NCI-H2196 treated with DMSO at 0.1 percent for 48 hours (cell line): ENCODE results near the gene CTDSP2.
A peak's percentile ranks its signal among the peaks of the same experiment; 100 is the strongest.

ENCODE experiments used
- DNase-seq: peaks from one replicate; lab custom pipeline; 2025; ENCODE audit not compliant: unreplicated experiment; lab: John Stamatoyannopoulos, UW

CTDSP2 gene

GRCh38 chr12:57817261-57817989 lies 29.1 kb downstream of the CTDSP2 start:
- DNase-seq = no peak

- no peak for DNase-seq
Measured at GRCh38 chr12:57816855-57817151, 29.7 kb downstream of the CTDSP2 start.

GRCh38 chr12:57816001-57816854 lies 30.3 kb downstream of the CTDSP2 start:
- peak; percentile 80 for DNase-seq

- DNase-seq = peak; percentile 88
Measured at GRCh38 chr12:57815177-57816000, 31.1 kb downstream of the CTDSP2 start.

- DNase-seq = no peak
Measured at GRCh38 chr12:57813971-57814772, 32.4 kb downstream of the CTDSP2 start.

GRCh38 chr12:57813111-57813970 lies 33.2 kb downstream of the CTDSP2 start:
- DNase-seq = no peak

- no peak for DNase-seq
Measured at GRCh38 chr12:57811028-57811755, 35.3 kb downstream of the CTDSP2 start.

- DNase-seq = no peak
Measured at GRCh38 chr12:57810450-57810849, 36.1 kb downstream of the CTDSP2 start.

GRCh38 chr12:57809425-57809824 lies 37.1 kb downstream of the CTDSP2 start:
- no peak for DNase-seq

GRCh38 chr12:57808351-57808750 lies 38.2 kb downstream of the CTDSP2 start:
- DNase-seq = no peak

GRCh38 chr12:57807285-57807684 lies 39.2 kb downstream of the CTDSP2 start:
- DNase-seq = no peak

- DNase-seq = no peak
Measured at GRCh38 chr12:57806677-57807076, 39.9 kb downstream of the CTDSP2 start.

GRCh38 chr12:57803319-57803893 lies 43.1 kb downstream of the CTDSP2 start:
- peak; percentile 54 for DNase-seq

GRCh38 chr12:57802607-57803006 lies 43.9 kb downstream of the CTDSP2 start:
- no peak for DNase-seq

GRCh38 chr12:57800965-57801364 lies 45.6 kb downstream of the CTDSP2 start:
- DNase-seq = no peak

GRCh38 chr12:57797933-57798332 lies 48.6 kb downstream of the CTDSP2 start:
- DNase-seq = no peak

GRCh38 chr12:57796996-57797395 lies 49.5 kb downstream of the CTDSP2 start:
- no peak for DNase-seq

GRCh38 chr12:57795354-57795753 lies 51.2 kb downstream of the CTDSP2 start:
- DNase-seq = no peak

GRCh38 chr12:57793920-57794319 lies 52.6 kb downstream of the CTDSP2 start:
- DNase-seq = no peak
